ENCODE data around the gene RELCH. TPM values are rescaled to one million over a fixed set of nuclear protein-coding genes. Genes with fewer than 3 reads are reported as not detected.

The RELCH gene
- total and polyA plus RNA-seq, 10 of the 15 experiments (the other 5 are each of a cell fraction or from before 2014, with no cell fraction given) = 3.1 to 23.6 (median 14.5) TPM

DNA sequence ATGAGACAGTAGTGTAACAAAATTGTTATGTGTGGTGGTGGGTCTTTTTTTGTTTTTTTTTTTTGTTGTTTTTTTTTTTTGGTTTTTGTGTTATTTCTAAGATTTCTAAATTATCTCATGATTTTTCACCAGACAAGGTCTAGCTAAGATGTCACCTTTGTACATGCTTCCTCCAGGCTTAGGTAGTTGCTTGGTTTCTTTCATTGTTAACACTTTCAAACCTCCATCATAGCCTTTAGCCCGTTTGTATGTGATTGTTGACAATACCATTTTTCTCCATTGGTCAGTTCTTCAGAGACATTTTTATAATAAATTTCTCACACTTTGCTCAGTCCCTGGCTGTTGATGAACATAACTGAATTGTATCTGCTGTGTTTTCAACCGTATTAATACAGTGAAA lies 2.2 kb downstream of the RELCH start (continued):
- TF ChIP-seq ETV6 (conservative IDR thresholded peaks at IDR 0.05 in 1 of 2, IDR thresholded peaks at IDR 0.05 in 1 of 2; ENCODE audit: borderline replicate concordance in 1 of 2, low read depth in 1 of 2) (no peak), EED (IDR thresholded peaks at IDR 0.05; ENCODE audit: low read depth) (no peak), JUNB (IDR thresholded peaks at IDR 0.05) (no peak), STAT1 (conservative IDR thresholded peaks at IDR 0.05) (no peak), NKRF (conservative IDR thresholded peaks at IDR 0.05) (no peak), PKNOX1 (IDR thresholded peaks at IDR 0.05) (no peak)
- TF ChIP-seq, protein P1, sequence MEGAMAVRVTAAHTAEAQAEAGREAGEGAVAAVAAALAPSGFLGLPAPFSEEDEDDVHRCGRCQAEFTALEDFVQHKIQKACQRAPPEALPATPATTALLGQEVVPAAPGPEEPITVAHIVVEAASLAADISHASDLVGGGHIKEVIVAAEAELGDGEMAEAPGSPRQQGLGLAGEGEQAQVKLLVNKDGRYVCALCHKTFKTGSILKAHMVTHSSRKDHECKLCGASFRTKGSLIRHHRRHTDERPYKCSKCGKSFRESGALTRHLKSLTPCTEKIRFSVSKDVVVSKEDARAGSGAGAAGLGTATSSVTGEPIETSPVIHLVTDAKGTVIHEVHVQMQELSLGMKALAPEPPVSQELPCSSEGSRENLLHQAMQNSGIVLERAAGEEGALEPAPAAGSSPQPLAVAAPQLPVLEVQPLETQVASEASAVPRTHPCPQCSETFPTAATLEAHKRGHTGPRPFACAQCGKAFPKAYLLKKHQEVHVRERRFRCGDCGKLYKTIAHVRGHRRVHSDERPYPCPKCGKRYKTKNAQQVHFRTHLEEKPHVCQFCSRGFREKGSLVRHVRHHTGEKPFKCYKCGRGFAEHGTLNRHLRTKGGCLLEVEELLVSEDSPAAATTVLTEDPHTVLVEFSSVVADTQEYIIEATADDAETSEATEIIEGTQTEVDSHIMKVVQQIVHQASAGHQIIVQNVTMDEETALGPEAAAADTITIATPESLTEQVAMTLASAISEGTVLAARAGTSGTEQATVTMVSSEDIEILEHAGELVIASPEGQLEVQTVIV (IDR thresholded peaks at IDR 0.05; ENCODE audit: borderline replicate concordance, partially characterized antibody) = no peak
- TF ChIP-seq, protein P2, sequence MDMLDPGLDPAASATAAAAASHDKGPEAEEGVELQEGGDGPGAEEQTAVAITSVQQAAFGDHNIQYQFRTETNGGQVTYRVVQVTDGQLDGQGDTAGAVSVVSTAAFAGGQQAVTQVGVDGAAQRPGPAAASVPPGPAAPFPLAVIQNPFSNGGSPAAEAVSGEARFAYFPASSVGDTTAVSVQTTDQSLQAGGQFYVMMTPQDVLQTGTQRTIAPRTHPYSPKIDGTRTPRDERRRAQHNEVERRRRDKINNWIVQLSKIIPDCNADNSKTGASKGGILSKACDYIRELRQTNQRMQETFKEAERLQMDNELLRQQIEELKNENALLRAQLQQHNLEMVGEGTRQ (IDR thresholded peaks at IDR 0.05; ENCODE audit: borderline replicate concordance, low read depth, low read length) = no peak
- TF ChIP-seq, protein P3, sequence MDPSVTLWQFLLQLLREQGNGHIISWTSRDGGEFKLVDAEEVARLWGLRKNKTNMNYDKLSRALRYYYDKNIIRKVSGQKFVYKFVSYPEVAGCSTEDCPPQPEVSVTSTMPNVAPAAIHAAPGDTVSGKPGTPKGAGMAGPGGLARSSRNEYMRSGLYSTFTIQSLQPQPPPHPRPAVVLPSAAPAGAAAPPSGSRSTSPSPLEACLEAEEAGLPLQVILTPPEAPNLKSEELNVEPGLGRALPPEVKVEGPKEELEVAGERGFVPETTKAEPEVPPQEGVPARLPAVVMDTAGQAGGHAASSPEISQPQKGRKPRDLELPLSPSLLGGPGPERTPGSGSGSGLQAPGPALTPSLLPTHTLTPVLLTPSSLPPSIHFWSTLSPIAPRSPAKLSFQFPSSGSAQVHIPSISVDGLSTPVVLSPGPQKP (IDR thresholded peaks at IDR 0.05; ENCODE audit: low read depth, low read length) = no peak
